GM18498 (cell line): ENCODE results near the gene CLCN6.

Source experiments
- ATAC-seq: cut with Tn5 transposase; IDR thresholded peaks from one replicate; pipeline ENCODE4 v1.9.1; 2021; ENCODE audit warnings: mild to moderate bottlenecking, moderate library complexity; ENCODE audit not compliant: unreplicated experiment

CLCN6 gene

DNA sequence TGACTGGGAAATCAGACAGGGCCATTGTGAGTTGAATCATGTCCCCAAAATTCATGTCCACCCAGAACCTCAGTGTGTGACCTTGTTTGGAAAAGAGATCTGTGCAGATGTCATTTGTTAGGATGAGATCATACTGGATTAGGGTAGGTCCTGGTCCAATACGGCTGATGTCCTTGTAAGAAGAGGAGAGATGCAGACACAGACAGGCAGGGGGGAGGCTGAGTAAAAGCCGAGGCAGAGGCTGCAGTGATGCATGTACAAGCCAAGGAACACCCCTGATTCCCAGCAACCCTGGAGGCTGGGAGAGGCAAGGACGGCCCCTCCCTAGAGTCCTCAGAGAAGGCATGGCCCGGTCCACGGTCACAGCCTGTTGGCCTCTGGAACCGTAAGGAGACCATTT, 68.6 kb downstream of the CLCN6 start:
- ATAC-seq = no peak

- ATAC-seq = no peak
Measured at GRCh38 chr1:11875094-11875493, 69.1 kb downstream of the CLCN6 start.

GRCh38 chr1:11877074-11877473, 71.1 kb downstream of the CLCN6 start:
- ATAC-seq = no peak

DNA sequence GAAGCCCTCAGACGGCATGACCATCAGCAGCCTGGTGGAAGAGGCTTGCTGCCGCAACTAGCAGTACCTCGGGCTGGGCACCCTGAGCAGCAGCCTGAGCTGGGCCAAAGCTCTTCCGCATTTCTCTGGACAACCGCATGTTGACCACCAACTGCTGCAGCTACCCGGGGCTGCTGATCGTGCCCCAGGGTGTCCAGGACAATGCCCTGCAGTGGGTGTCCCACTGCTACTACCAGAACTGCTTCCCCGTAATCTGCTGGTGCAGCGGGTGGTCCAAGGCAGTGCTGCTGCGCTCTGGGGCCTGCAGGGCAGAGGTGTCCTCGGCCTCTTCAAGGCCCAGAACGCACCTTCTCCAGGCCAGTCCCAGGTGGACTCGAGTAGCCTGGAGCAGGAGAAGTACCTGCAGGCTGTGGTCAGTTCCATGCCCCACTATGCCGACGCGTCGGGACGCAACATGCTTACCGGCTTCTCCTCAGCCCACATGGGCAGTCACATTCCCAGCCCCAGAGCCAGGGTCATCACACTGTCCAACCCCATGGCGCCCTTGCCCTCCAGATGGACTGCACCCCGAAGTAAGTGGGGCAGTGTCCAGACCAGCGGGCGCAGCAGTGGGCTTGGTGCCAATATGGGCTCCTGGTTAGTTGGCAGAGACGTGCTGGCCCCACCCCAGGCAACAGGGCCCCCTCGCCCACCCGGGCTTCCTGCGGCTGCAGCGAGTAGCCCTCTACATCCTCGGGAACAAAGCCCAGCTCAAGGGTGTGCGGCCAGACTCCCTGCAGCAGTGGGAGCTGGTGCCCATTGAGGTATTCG, 72.3 kb downstream of the CLCN6 start:
- no peak for ATAC-seq

DNA sequence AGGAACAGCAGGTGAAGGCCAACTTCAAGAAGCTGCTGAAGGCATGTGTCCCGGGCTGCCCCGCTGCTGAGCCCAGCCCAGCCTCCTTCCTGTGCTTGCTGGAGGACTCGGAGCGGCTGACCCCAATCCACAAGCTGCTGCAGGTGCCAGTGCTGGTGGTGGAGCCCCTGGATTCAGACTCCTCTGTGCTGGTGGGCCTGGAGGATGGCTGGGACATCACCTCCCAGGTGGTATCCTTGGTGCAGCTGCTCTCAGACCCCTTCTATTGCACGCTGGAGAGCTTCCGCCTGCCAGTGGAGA, 72.8 kb downstream of the CLCN6 start:
- ATAC-seq = no peak

DNA sequence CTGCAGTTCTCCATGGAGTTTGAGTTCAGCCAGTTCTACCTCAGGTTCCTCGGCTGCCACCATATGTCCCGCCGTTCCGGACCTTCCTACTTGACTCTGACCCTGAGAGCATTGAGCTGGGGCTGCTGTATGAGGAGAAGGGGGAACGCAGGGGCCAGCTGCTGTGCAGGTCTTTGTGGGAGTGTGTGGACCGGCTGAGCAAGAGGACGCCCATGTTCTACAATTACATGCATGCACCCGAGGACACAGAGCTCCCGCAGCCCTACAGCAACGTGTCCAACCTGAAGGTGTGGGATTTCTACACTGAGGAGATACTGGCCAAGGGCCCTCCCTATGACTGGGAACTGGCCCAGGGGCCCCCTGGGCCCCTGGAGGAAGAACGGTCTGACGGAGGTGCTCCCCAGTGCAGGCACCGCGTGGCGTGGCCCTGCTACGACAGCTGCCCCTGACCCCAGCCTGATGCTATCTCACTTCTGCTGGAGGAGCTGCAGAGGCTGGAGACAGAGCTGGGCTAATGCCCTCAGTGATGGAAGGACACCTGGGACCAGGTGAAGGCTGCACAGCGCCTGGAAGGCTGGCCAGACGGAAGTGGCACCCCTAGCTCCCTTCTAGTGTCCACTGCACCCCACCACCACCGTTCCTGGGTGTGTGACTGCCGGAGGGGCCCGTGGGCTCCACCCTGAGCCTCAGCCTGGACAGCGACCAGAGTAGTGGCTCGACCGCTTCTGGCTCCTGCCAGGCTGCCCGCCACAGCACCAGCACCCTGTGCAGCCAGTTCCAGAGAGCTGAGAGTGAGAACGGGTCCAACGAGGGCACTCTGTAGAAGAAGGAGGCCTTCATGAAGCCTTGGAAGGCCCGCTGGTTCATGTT, 73.6 kb downstream of the CLCN6 start:
- no peak for ATAC-seq

GRCh38 chr1:11880181-11880575, 74.2 kb downstream of the CLCN6 start:
- ATAC-seq = no peak

- ATAC-seq = no peak
Measured at GRCh38 chr1:11880911-11881748, 75.1 kb downstream of the CLCN6 start.

GRCh38 chr1:11881749-11882441, 75.9 kb downstream of the CLCN6 start:
- ATAC-seq = no peak

GRCh38 chr1:11882814-11883538, 77.0 kb downstream of the CLCN6 start:
- ATAC-seq = no peak

GRCh38 chr1:11885916-11886315, 79.9 kb downstream of the CLCN6 start:
- ATAC-seq = no peak

GRCh38 chr1:11886986-11887665, 81.1 kb downstream of the CLCN6 start:
- no peak for ATAC-seq

GRCh38 chr1:11887666-11888007, 81.6 kb downstream of the CLCN6 start:
- no peak for ATAC-seq

- ATAC-seq = no peak
Measured at GRCh38 chr1:11888206-11888876, 82.3 kb downstream of the CLCN6 start.

DNA sequence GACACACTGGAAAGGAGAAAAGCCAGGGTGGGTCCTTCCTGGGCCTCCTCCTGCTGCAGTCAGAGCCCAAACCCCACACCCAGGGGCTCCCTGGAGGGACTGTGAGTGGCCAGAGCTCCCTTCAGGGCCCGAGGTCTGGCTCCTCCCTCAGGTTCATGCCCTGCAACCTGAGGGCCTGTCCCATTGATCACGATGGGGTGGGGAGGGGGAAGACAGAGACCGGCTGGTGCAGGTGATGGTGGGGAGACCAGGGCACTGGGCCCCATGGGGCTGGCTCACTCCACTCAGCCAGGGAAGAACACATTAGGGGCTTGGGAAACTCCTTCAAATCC, 82.9 kb downstream of the CLCN6 start:
- ATAC-seq = no peak

- no peak for ATAC-seq
Measured at GRCh38 chr1:11891433-11892186, 85.6 kb downstream of the CLCN6 start.
